Fibroblast of peridontal ligament (primary cell): ENCODE results near the gene TNFAIP8.
A peak's percentile ranks its signal among the peaks of the same experiment; 100 is the strongest.

Experiments used
- DNase-seq: peaks from one replicate; pipeline ENCODE4 v3.0.0-alpha.2; 2010; ENCODE audit errors: extremely low read depth

The TNFAIP8 gene

DNA sequence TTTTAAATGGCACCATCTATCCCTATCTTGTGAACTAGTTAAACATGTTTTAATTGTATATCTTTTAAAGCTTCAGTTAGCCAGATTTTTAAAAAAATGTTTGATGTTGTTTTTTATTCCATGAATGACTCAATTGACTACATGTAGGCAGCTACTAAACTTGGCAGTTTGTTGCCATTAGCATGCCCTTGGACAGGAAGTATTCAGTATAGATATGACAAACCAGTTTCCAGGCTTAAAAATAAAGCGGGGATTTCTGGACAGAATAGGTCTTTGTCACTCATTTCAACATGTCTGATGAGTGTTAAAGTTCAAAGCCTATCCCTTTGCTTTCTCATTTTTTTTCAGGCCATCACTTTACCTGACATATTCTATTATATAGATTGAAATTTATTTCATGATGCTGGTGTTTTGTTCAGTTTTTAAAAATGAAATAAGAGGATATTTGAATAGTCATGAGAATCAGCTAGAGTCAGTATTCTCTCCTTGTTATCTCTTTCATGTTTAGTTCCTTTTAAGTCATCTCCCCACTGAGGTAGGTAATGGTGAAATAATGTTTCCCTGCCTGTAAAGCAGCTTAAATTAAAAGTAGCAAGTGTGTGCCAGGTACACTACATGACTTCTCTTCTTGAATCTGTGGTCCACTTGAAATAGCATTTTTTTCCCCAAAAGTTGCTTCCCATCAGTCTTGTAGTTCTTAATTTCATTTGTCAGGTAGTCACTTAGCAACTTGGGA is 11.9 kb downstream of the TNFAIP8 start:
- no peak for DNase-seq

DNA sequence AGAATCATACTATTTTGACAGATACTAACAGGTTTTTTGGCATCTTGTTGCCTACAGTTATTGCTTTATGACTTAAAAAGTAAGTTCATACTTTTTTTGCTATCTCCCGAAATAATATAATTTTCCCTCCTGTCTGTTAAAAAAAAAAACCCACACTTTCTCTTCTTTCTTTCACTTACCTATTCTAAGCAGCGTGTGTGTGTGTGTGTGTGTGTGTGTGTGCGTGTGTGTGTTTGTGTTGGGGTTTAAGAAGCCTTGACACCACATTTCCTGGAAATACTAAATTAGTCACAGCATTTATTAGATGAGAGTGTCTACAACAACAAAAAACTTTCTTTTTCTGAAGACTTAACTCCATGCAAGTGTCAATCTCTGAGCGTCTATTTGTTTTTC is 12.4 kb downstream of the TNFAIP8 start:
- no peak for DNase-seq

DNA sequence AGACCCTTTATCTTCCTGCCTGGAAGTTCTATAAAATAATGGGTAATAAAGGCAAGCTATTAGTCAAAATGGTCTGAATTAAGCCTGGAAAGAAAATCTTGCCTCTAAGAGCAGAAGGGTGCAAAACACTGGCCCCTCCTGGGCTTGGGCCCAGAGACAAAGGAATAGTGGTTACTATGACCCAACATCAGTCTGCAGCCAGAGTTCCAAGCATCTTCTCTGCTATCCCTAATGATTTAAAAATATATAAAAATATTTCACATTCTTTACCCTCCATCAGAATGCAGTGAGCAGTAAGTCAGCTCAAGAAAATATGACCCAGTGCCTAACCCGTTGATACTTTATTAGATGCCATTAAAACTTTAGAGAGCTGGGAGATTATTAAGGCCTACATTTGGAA is 14.7 kb downstream of the TNFAIP8 start:
- DNase-seq = no peak

DNA sequence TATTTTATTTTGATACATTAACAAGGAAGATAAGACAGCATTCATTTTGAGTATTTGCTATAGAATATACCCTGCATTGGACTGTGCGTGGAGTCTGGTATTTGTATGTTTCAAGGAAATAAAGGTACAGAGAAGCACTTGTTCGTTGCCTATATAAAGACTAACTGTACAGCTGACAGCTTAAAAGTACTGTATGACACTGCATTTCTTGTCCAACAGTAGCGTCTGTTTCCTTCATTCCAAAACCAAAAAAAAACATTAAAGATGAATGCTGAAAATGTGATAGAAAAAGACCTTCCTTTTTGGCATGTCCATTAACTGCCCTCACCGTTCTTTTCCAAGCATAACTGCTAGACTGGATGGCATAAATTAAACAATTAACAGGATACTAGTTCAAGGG is 15.3 kb downstream of the TNFAIP8 start:
- DNase-seq = no peak

DNA sequence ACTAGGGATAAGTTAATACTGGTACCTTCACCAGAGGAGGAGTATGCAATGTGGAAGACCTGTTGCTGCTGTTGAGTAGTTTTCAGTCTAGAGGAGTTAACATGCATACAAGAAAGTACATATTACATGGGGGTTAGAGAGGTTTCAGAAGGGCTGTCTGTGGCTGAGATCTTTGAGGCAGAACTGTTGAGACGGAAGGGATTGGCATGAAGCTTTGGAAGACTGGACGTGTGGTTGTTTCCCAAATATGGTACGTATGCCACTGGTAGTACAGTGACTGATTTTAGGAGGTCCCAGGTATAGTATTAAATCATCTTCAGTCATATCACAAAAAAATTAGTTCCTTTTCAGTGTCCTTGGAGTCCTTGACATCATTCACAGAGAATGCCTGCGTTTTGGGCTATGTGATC is 17.6 kb downstream of the TNFAIP8 start:
- no peak for DNase-seq

DNA sequence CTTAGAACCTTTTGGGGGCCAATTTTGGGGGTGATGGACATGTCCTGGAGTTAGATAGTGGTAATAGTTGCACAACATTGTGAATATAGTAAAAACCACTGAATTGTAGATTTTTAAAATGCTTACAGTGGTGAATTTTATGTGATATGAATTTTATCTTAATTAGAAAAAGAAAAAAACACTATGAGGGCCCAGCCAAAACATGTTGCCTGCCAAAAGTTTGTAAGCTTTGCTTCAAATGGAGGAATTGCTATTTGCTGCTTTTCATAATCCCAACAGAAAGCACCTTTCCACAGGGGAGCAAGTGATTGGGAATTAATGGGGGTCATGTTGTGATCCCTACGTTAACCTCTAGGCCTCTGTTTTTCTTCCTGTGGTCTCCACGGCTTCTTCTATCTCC is 19.1 kb downstream of the TNFAIP8 start:
- DNase-seq = no peak

DNA sequence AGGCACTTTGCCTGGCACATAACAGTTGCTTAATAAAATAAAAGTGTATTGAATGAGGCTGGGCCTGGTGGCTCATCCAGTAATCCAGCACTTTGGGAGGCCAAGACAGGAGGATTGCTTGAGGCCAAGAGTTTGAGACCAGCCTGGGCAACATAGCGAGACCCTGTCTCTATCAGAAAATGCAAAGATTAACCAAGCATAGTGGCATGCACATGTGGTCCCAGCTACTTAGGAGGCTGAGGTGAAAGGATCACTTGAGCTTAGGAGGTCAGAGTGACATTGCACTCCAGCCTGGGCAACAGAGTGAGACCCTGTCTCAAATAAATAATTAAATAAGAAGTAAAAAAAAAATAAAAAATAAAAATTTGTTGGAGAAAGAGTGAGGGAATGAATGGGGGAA is 21.2 kb downstream of the TNFAIP8 start:
- no peak for DNase-seq

DNA sequence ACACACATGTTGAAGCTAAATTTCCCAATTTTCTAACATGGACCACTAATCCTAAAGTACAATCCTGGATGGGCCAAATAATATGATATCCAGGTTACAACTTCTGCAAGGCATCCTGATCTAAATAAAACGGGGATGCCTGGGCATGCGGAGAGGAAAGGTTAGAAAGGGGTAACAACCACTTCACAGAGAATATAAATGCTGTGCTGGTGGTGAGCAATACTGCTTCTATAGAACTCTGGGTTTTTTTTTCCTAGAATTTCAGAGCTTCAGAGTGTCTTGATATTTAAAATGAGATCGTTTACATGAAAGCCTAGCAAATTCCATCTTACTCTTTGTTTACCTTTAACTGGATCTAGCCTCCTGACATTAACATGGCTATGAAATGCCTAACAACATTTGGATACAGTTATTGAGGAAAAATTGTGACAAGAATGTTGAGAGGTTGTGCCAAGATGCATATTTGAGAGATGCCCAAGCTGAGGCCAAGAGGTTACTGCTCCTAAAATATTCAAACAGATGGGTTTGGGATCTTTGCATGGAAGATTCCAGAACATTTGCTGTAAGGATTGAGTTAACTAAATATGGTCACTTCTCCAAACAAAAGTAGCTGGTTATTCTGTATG is 22.4 kb downstream of the TNFAIP8 start:
- DNase-seq = peak; percentile 99

DNA sequence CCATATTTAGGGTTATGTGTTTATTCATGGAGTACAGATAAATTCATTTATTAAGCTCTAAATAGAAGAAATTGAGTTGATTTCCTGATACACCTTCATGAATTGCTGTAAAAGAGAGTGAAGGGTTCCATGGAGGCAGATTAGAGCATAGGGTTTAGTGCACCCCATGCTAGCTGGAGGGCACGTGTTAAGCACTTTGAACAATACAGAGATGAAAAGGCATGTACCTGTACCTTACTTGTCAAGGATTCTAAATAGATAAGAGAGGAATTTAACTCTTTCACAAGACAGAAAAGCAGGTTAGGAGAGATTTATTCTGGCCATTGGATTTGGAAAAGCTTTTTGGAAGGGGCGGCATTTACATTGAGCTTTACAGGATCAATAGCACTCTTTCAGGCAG is 23.3 kb downstream of the TNFAIP8 start:
- DNase-seq = no peak

DNA sequence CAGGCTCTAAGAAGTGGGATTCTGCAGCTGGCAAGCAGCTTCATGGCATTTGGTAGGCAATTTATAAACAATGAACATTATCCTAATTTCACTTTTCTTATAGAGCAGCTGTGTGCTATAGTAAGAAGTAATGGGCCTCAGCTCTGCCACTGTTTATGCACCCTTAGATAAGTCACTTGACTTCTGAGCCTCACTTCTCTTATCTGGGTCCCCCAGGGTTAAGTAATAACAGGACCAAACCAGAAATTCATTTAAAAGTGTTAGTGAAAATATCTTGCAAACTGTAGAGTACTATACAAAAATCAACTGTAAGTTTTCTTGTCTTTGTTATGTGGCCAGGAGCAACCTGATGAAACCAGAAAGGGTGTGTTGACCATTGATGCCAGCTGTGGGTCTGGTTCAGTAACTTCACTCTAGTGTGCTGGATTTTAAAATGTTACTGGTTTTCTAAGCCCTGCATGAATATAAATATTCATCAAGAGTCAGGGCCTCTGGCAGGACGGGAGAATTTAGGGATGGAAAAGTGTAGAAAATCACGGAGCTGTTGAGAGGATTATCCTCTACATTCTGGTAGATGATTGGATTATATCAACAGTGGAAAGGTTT is 24.2 kb downstream of the TNFAIP8 start:
- DNase-seq = no peak

DNA sequence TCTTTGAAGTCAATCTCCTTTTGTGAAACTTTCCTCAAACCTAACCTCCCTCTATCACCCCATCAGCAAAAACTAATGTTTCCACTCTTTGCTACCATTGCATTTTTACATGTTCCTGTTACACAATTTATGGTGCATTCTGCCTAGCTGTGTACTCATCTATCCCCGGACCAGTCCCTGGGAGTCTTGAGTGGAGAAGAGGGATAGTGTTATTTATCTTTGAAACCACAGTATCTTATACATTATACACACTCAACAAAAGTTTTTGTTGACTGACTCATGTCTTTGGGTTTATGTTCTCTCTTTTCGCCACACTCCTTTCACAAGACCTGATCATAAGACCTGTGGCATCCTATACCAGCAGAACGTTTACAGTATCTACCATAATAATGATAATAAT is 26.4 kb downstream of the TNFAIP8 start:
- DNase-seq = peak; percentile 58

DNA sequence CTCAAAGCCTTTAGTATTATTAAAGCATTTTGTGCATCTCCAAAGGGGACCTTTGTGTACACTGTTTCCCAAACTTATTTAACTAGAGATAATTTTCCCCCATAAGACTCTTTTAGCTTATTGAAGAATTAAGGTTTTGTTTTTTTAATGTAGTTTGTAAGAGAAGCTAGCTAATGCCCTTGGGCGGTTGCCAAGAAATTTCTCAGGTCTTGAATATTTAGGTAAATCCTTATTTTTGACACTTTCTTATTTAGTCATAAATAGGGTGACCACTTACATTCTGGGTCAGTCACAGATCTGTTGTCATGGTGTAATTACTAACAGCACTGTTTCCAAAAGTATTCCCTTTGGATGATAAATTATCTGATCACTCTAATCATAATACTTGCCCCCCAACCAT is 27.2 kb downstream of the TNFAIP8 start:
- DNase-seq = no peak

DNA sequence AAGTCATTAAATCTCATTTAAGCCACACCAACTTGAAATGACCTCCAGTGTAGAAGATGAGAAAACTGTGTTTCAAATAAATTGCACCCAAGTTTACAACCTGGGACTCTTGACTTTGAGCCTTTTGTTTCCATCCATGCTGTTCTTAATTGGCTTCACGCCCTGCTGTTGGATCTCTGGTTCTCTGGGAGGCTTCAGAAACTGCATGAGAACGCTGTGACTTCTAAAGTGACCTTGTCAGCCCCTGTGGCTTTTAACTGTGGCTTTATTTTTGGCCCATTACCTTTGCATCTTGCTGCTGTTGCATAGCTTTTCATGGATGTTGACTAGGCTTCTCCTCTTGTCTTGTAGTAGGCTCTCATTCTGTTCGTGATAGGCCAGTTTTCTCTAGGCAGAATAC is 29.3 kb downstream of the TNFAIP8 start:
- no peak for DNase-seq

DNA sequence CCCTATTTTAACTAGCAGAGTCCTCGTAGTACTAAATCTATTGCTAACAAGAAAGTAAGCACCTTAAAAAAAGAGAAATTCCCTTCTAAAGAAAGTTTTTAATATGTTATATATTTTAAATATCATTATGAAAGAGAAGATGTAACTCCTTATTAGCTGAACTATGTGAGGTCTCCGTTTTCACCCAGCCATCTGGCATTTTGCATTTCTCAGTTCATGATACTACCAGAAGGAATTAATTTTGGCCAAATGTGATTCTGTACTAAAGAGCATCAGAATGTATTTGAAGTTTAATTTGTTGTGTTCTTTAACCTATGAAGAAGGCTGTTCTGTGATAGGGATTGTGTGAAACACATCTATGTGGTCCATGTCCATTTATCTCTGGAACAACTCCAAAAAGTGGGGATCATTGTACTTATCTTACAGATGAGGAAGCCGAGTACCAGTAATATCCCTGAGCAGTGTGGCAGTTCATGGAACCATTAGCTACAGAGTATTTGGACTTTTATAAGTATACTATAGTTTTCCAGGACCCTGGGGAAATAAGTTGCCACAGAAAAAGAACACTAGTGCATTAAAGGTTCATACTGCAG is 29.8 kb downstream of the TNFAIP8 start:
- no peak for DNase-seq

DNA sequence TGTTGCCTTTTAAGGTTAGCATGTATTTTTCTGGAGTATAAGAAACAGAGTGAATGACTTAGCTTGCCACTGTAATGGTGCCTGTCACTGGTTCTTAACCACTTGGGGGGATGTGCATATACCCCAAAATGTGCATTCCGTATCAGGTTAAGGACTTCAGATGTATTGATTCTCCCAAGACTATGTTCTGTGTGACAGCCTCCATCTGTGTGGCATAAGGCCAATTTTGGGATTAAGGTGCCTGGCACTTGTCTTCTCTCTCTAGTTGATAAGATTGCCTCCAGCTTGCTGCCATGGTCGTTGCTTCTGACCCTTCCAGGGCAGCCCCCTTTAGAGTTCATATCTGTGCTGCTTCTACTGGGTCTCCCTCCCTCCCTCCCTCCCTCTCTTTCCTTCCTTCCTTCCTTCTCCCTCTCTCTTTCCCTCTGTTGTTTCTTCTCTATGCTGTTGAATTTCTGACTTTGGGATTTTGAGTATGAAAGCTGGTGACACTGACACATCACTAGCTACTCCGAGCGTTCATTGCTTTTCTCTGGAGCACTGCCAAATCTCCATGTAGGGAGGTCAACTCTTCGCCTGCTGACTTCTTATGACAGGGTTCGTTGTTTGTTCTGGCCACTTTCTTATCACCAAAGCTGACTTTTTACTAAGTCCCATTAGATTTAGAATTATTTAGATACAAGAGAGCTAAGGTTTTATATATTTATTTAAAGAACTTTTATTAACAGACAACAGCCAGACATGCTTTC is 31.0 kb downstream of the TNFAIP8 start:
- DNase-seq = no peak

DNA sequence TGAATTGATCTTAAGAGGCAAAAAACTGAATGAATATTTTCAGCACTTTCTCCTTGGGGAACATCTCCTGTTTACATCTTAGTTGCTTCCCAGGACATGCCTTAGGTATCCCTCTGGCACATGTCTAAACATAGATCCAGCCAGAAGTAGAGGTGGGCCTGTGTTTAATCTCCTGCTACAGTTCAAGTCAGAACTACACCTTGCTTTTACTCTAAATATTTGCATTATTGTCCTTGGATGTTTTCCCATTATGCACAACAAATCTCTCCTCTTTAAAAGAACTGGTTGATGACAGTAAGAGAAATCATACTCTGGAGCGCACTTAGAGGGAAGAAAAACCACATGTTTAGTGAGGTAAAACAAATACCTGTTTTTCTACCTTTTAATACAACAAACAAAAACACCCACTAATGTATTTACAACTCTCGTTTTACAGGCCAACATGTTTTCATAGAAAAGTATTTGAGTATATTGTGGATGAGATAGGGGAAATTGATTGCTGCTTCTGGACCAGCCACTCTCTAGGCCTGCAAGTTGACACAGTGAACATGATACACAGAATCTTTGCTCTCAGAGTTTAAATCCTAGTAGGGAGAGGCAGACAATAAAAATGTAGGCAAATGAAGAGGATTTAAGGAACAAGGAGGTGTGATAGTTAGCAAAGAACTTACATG is 32.3 kb downstream of the TNFAIP8 start:
- no peak for DNase-seq

DNA sequence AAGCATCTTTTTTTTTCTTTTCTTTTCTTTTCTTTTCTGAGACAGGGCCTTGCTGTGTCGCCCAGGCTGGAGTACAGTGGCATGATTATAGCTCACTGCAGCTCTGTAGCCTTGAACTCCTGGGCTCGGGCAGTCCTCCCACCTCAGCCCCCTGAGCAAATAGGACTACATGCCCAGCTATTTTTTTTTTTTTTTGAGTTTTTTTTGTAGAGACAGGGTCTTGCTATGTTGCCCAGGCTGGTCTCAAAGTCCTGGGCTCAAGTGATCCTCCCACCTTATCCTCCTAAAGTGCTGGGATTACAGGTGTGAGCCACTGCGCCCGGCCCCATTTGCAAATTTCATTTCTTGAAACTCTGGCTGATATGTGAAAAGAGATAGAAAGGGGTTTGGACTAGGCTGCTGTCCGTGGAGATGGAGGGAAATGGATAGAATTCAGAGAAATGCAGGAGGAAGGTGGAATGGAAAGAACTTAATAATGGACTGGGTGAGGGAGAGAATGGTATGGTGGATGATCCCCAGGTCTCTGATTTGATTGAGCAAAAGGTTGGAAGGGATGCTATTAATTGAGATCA is 32.9 kb downstream of the TNFAIP8 start:
- DNase-seq = no peak

DNA sequence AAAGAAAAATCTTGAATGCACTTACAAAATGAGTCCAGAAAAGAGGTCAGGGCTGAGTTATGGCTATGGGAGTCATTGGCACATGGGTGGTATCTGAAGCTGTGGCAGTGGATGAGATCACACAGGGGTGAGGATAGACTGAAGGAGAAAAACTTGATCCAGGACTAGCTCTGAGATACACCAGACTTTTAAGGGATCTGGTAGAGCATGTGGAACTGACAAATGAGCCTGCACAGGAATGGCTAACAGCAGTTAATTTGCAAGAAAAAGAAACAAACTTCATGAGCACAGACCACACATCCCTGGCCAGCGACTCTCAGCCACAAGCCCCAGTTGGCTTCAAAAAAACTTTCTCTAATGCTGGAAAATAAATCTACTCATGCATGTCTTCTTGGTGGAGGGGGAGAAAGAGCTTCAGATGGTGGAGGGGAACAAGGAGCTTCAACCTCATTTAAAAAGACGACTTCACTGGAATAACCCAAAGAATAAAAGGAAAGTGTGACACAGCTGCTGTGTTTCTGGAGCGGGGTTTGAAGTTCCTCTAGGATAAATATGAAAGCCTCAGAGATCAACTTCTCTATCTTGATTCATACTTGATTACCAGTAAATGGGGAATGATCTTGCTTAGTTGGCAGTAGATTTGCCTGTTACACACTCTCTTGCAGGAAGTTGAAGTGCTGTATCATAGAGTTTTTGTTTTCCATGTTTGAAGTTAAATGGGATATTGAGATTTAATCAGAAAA is 33.6 kb downstream of the TNFAIP8 start:
- peak; percentile 80 for DNase-seq

DNA sequence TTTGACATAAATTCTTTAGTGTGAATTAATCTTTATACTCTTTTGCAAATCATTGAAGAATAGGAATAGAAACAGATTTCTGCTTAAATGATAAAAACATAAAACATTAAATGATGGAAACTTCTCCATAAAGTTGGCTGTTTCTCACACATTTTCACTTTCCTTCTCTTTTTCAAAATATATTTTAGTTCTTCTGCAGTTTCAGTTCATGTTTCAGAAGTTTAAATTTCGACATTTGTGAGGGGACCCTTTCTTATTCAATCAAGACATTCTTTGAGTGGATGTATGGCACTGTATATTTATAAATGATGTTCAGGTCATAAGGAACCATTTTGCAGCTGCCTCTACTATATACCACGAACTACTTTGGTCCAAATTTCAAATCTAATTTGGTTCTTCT is 34.6 kb downstream of the TNFAIP8 start:
- DNase-seq = no peak

DNA sequence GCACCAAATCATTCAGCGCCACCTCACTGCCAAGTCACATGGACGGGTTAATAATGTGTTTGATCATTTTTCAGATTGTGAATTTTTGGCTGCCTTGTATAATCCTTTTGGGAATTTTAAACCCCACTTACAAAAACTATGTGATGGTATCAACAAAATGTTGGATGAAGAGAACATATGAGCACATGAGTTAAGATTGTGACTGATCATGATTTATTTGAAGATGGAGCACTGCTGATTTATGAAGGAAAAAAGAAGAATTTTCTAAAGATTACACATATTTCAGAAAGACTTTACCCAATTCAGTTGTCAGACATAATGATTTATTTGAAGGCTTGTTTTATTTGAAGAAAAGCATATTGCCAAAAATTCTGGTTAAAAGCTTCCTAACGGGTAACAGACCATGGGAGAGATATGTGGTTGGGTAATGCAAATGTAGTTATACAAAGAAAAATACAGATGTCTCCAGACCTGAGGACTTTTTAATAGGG is 37.4 kb downstream of the TNFAIP8 start:
- peak; percentile 67 for DNase-seq
